MG63 (cell line): ENCODE data around the gene SYNGAP1. TPM values are rescaled to one million over a fixed set of nuclear protein-coding genes. Genes with fewer than 3 reads are reported as not detected.
"Not testable (repeated sequence)": the region's sequence is repeated elsewhere in the genome, so short reads cannot be mapped to it uniquely, and the experiment has no call there.

ENCODE experiments used
- DNase-seq: peaks from one replicate; pipeline ENCODE4 v3.0.0-alpha.2; 2020
- H3K27me3 ChIP-seq: fragments of 250-450 bp; sonication (Bioruptor Pico); 2 replicates; pipeline ENCODE4 v1.5.1; 2020; ENCODE audit warnings: mild to moderate bottlenecking, moderate library complexity
- H3K36me3 ChIP-seq: fragments of 250-450 bp; sonication (Bioruptor Pico); 2 replicates; pipeline ENCODE4 v1.5.1; 2020; ENCODE audit warnings: mild to moderate bottlenecking, moderate library complexity
- H3K4me3 ChIP-seq: fragments of 250-450 bp; sonication (Bioruptor Pico); 2 replicates; pipeline ENCODE4 v1.5.1; 2020; ENCODE audit warnings: mild to moderate bottlenecking, moderate library complexity
- H3K9me3 ChIP-seq: fragments of 250-450 bp; sonication (Bioruptor Pico); 2 replicates; pipeline ENCODE4 v1.5.1; 2020; ENCODE audit warnings: mild to moderate bottlenecking, moderate library complexity
- total RNA-seq: library from RNA; depleted of rRNA; stranded (reverse); fragments of >200 nt; shearing (Covaris generic); gene quantifications from 2 replicates; pipeline ENCODE4 v1.2.3, GENCODE V29; 2014; ENCODE audit warnings: low replicate concordance; rRNA removed

SYNGAP1 gene
- total RNA-seq, 1 experiment from 2014 or later, result 0.92 TPM

GRCh38 chr6:33469661-33470060 lies 49.8 kb downstream of the SYNGAP1 start:
- no peak for DNase-seq
- no peaks in the 10 kb centered on the region for H3K36me3 ChIP-seq
- no peaks in the 10 kb centered on the region for H3K27me3 ChIP-seq
- H3K4me3 ChIP-seq, result no peak overlapping the region
- H3K9me3 ChIP-seq, result no peaks in the 10 kb centered on the region

GRCh38 chr6:33477864-33478263 lies 58.0 kb downstream of the SYNGAP1 start:
- H3K9me3 ChIP-seq, result no peaks in the 10 kb centered on the region
- H3K27me3 ChIP-seq, result no peaks in the 10 kb centered on the region
- DNase-seq, result no peak
- H3K4me3 ChIP-seq, result no peak overlapping the region
- no peaks in the 10 kb centered on the region for H3K36me3 ChIP-seq

GRCh38 chr6:33481192-33481591 lies 61.3 kb downstream of the SYNGAP1 start:
- Histone ChIP-seq H3K36me3 (no peaks in the 10 kb centered on the region), H3K4me3 (no peak overlapping the region), H3K27me3 (no peaks in the 10 kb centered on the region), H3K9me3 (no peaks in the 10 kb centered on the region)
- no peak for DNase-seq

- H3K9me3 ChIP-seq, H3K27me3 ChIP-seq, H3K4me3 ChIP-seq, DNase-seq, H3K36me3 ChIP-seq: not testable (repeated sequence)
Measured at GRCh38 chr6:33482620-33483019, 62.8 kb downstream of the SYNGAP1 start.

- DNase-seq, result no peak
- Histone ChIP-seq H3K4me3 (no peak overlapping the region), H3K27me3 (no peaks in the 10 kb centered on the region), H3K9me3 (no peaks in the 10 kb centered on the region), H3K36me3 (no peaks in the 10 kb centered on the region)
Measured at GRCh38 chr6:33483678-33484077, 63.8 kb downstream of the SYNGAP1 start.

- not testable (repeated sequence) for H3K27me3 ChIP-seq, H3K4me3 ChIP-seq, DNase-seq, H3K36me3 ChIP-seq, H3K9me3 ChIP-seq
Measured at GRCh38 chr6:33484673-33485262, 64.9 kb downstream of the SYNGAP1 start.

GRCh38 chr6:33485680-33486079 lies 65.8 kb downstream of the SYNGAP1 start:
- H3K36me3 ChIP-seq, DNase-seq, H3K4me3 ChIP-seq, H3K27me3 ChIP-seq, H3K9me3 ChIP-seq: not testable (repeated sequence)

- Histone ChIP-seq H3K4me3 (no peak overlapping the region), H3K9me3 (no peaks in the 10 kb centered on the region), H3K27me3 (no peaks in the 10 kb centered on the region), H3K36me3 (no peaks in the 10 kb centered on the region)
- DNase-seq, result no peak
Measured at GRCh38 chr6:33488339-33488738, 68.5 kb downstream of the SYNGAP1 start.

- no peak for DNase-seq
Measured at GRCh38 chr6:33490198-33490597, 70.3 kb downstream of the SYNGAP1 start.

GRCh38 chr6:33490621-33491020 lies 70.8 kb downstream of the SYNGAP1 start:
- H3K36me3 ChIP-seq, result no peaks in the 10 kb centered on the region
- H3K27me3 ChIP-seq, result no peaks in the 10 kb centered on the region
- no peak overlapping the region for H3K4me3 ChIP-seq
- H3K9me3 ChIP-seq, result no peaks in the 10 kb centered on the region
- no peak for DNase-seq

More at GRCh38 chr6:33490198-33490597, 70.3 kb downstream of the SYNGAP1 start:
- H3K4me3 ChIP-seq, result no peak overlapping the region
- H3K27me3 ChIP-seq, result no peaks in the 10 kb centered on the region
- H3K36me3 ChIP-seq, result no peaks in the 10 kb centered on the region
- no peaks in the 10 kb centered on the region for H3K9me3 ChIP-seq

GRCh38 chr6:33492093-33492492 lies 72.2 kb downstream of the SYNGAP1 start:
- H3K9me3 ChIP-seq, result no peaks in the 10 kb centered on the region
- no peaks in the 10 kb centered on the region for H3K36me3 ChIP-seq
- H3K27me3 ChIP-seq, result no peaks in the 10 kb centered on the region
- no peak for DNase-seq
- H3K4me3 ChIP-seq, result no peak overlapping the region

- Histone ChIP-seq H3K27me3 (no peaks in the 10 kb centered on the region), H3K36me3 (no peaks in the 10 kb centered on the region), H3K9me3 (no peaks in the 10 kb centered on the region), H3K4me3 (no peak overlapping the region)
- no peak for DNase-seq
Measured at GRCh38 chr6:33497157-33497556, 77.3 kb downstream of the SYNGAP1 start.

- no peak for DNase-seq
- Histone ChIP-seq H3K4me3 (no peak overlapping the region), H3K36me3 (no peaks in the 10 kb centered on the region)
Measured at GRCh38 chr6:33502486-33502885, 82.6 kb downstream of the SYNGAP1 start.

GRCh38 chr6:33504486-33504885 lies 84.6 kb downstream of the SYNGAP1 start:
- H3K4me3 ChIP-seq, result no peak overlapping the region
- no peak for DNase-seq
- H3K9me3 ChIP-seq, result no peaks in the 10 kb centered on the region
- no peaks in the 10 kb centered on the region for H3K27me3 ChIP-seq
- H3K36me3 ChIP-seq, result no peaks in the 10 kb centered on the region

More at GRCh38 chr6:33502486-33502885, 82.6 kb downstream of the SYNGAP1 start:
- Histone ChIP-seq H3K27me3 (no peaks in the 10 kb centered on the region), H3K9me3 (no peaks in the 10 kb centered on the region)

Other genes starting within 250 kb of the SYNGAP1 start
- gene COL11A2, start 227.6 kb upstream of the SYNGAP1 start, total RNA-seq, result 0.99 and 2.6 TPM in 2 replicates
- 43.6 and 58.8 TPM in 2 replicates for gene RXRB, start 219.4 kb upstream of the SYNGAP1 start, total RNA-seq
- 397 and 459 TPM in 2 replicates for gene SLC39A7, start 219.2 kb upstream of the SYNGAP1 start, total RNA-seq
- not detected in 2 replicates for gene HSD17B8, start 215.4 kb upstream of the SYNGAP1 start, total RNA-seq
- 77.7 and 171 TPM in 2 replicates for gene RING1, start 211.6 kb upstream of the SYNGAP1 start, total RNA-seq
- 38.1 and 47.4 TPM in 2 replicates for gene VPS52, start 148.2 kb upstream of the SYNGAP1 start, total RNA-seq
- 11,886 and 16,367 TPM in 2 replicates for gene RPS18, start 148.0 kb upstream of the SYNGAP1 start, total RNA-seq
- gene B3GALT4, start 142.9 kb upstream of the SYNGAP1 start, total RNA-seq, result 0.49 and 2.0 TPM in 2 replicates
- 246 and 303 TPM in 2 replicates for gene WDR46, start 130.8 kb upstream of the SYNGAP1 start, total RNA-seq
- 488 and 596 TPM in 2 replicates for gene PFDN6, start 130.5 kb upstream of the SYNGAP1 start, total RNA-seq
- gene RGL2, start 121.1 kb upstream of the SYNGAP1 start, total RNA-seq, result 71.9 and 123 TPM in 2 replicates
- gene TAPBP, start 106.0 kb upstream of the SYNGAP1 start, total RNA-seq, result 37.5 and 89.0 TPM in 2 replicates
- gene ZBTB22, start 102.3 kb upstream of the SYNGAP1 start, total RNA-seq, result 6.2 and 20.0 TPM in 2 replicates
- gene DAXX, start 97.1 kb upstream of the SYNGAP1 start, total RNA-seq, result 27.3 and 34.2 TPM in 2 replicates
- gene KIFC1, start 28.2 kb upstream of the SYNGAP1 start, total RNA-seq, result 36.6 and 45.5 TPM in 2 replicates
- gene PHF1, start 9.1 kb upstream of the SYNGAP1 start, total RNA-seq, result 11.6 and 12.6 TPM in 2 replicates
- 158 and 230 TPM in 2 replicates for gene CUTA, start 2.0 kb upstream of the SYNGAP1 start, total RNA-seq
- 5.6 and 6.9 TPM in 2 replicates for gene ZBTB9, start 34.5 kb downstream of the SYNGAP1 start, total RNA-seq
- gene BAK1, start 160.2 kb downstream of the SYNGAP1 start, total RNA-seq, result 11.7 and 21.8 TPM in 2 replicates
- gene ITPR3, start 201.3 kb downstream of the SYNGAP1 start, total RNA-seq, result 7.1 and 14.5 TPM in 2 replicates